Gastrocnemius medialis (tissue), 4 donors: ENCODE results near the gene SPTBN2. TPM values are rescaled to one million over a fixed set of nuclear protein-coding genes. Genes with fewer than 3 reads are reported as not detected.

Experiments used
- ATAC-seq, 2 donors: fragments of 150-250 bp; one replicate each; pipeline ENCODE4 v1.9.1; 2016
- DNase-seq, 2 donors: peaks; one replicate each; pipeline ENCODE4 v3.0.0-alpha.2; 2019
- H3K27ac ChIP-seq, 4 donors: fragments of 200-600 bp; sonication (generic); 1 replicate in 1 of 4; 2 replicates in 3 of 4; pipeline ENCODE4 v1.5.1; 2016 to 2018; ENCODE audit warnings: mild to moderate bottlenecking in 2 of 4, moderate library complexity in 1 of 4
- H3K27me3 ChIP-seq, 3 donors: fragments of 200-600 bp; sonication (generic) in 2 of 3; 1 replicate in 1 of 3; 2 replicates in 2 of 3; pipeline versions ENCODE4 v1.5.1 to v1.6.0; 2016 to 2019; ENCODE audit warnings: mild to moderate bottlenecking in 1 of 3, moderate library complexity in 1 of 3
- H3K36me3 ChIP-seq, 2 donors: fragments of 200-600 bp; sonication (generic) in 1 of 2; one replicate each; pipeline ENCODE4 v1.5.1; 2017 to 2018
- H3K4me1 ChIP-seq, 2 donors: fragments of 200-600 bp; sonication (generic) in 1 of 2; one replicate each; pipeline ENCODE4 v1.5.1; 2016 to 2017; ENCODE audit warnings: mild to moderate bottlenecking in 2 of 2
- H3K4me3 ChIP-seq, 4 donors: fragments of 200-600 bp; sonication (generic) in 3 of 4; 1 replicate in 1 of 4; 2 replicates in 3 of 4; pipeline ENCODE4 v1.5.1; 2016 to 2019; ENCODE audit warnings: mild to moderate bottlenecking in 2 of 4
- H3K9me3 ChIP-seq, 3 donors: fragments of 200-600 bp; sonication (generic) in 2 of 3; 1 replicate in 1 of 3; 2 replicates in 2 of 3; pipeline ENCODE4 v1.5.1; 2016 to 2019
- POLR2A ChIP-seq, 2 donors: fragments of 450-650 bp; IDR thresholded peaks; one replicate each; pipeline ENCODE4 v1.6.1; 2017; ENCODE audit warnings: antibody characterized with exemption in 2 of 2, mild to moderate bottlenecking in 2 of 2, moderate library complexity in 2 of 2
- in situ Hi-C, 4 donors: fragments of 200-750 bp; cut with MboI; loops; one replicate each; pipeline versions ENCODE4 v1.15.0 to v1.8.0; 2017; ENCODE audit warnings: low sequenced_read_pairs in 4 of 4
- intact Hi-C: fragments of 100-400 bp; cut with DNase I; formaldehyde crosslinking; loops from one replicate; pipeline ENCODE4 v1.15.1; 2023; ENCODE audit warnings: low total_unique reads
- total RNA-seq, 4 donors: library from RNA; depleted of rRNA; stranded (reverse); fragments of >200 nt; gene quantifications; one replicate each; pipeline versions ENCODE4 v1.1.0 to v1.2.3, GENCODE V29; 2016
- TF ChIP-seq, protein P1 (sequence below), 5 experiments: fragments of 450-650 bp in 3 of 5; fragments of 200-600 bp in 2 of 5; sonication (generic) in 2 of 5; IDR thresholded peaks in 4 of 5; conservative IDR thresholded peaks in 1 of 5; 1 replicate in 4 of 5; 2 replicates in 1 of 5; pipeline ENCODE4 v1.5.1; 2016 to 2019; ENCODE audit warnings: antibody characterized with exemption in 5 of 5, mild to moderate bottlenecking in 3 of 5, moderate library complexity in 3 of 5

The SPTBN2 gene
- total RNA-seq, 4 donors from 2014 or later: 0.40 to 1.5 (median 1.0) TPM

DNA sequence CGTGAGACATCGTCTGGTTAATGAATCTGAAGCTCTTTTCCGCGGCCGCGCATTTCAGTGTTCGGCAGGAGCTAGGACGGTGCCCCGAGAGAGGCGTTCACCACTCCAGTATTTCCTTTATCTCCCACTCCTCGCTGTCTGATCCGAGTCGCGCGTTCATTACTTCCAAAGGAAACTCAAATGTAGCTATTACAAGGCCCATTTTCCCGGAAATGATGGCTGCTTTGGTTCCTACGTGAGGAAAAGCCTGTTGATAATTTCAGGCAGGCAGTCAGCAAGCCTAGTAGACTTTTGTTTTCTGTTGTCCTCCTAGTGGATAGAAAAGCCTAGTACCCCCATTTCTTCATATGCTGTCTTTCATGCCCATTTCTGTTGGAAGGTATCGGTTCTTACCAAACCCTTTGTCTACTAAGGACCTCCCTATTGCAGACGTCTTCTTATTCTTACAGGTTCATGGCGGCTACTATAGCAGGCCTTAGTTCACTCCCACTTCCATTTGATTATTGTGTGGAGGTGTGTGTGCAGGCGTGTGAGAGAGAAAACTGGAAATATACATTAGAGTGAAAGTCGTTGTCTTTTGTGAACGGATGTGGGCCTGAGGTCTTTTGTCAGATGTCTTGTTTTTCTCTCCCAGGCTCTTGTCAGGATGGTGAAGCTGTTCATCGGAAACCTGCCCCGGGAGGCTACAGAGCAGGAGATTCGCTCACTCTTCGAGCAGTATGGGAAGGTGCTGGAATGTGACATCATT, 89.8 kb downstream of the SPTBN2 start:
- ATAC-seq (peak in 1 of 2 donors; percentile 7), DNase-seq (no peak)
- H3K27me3 ChIP-seq: no peaks in the 10 kb centered on the region
- peaks cover 0 to 18% of the 10 kb centered on the region in 2 donors for H3K36me3 ChIP-seq
- in situ Hi-C loops (no loop called here), intact Hi-C loops (loop anchor here (5.0 kb wide), 1 partner anchor 172 kb away; the partner anchor contains the start of gene PELI3)
- H3K27ac ChIP-seq: peak overlapping the region; percentile 90 to 94 (median 92)
- H3K4me1 ChIP-seq: peaks cover 57 to 64% of the 10 kb centered on the region in 2 donors
- no peak for TF ChIP-seq POLR2A (IDR thresholded peaks at IDR 0.05)
- TF ChIP-seq, protein P1, sequence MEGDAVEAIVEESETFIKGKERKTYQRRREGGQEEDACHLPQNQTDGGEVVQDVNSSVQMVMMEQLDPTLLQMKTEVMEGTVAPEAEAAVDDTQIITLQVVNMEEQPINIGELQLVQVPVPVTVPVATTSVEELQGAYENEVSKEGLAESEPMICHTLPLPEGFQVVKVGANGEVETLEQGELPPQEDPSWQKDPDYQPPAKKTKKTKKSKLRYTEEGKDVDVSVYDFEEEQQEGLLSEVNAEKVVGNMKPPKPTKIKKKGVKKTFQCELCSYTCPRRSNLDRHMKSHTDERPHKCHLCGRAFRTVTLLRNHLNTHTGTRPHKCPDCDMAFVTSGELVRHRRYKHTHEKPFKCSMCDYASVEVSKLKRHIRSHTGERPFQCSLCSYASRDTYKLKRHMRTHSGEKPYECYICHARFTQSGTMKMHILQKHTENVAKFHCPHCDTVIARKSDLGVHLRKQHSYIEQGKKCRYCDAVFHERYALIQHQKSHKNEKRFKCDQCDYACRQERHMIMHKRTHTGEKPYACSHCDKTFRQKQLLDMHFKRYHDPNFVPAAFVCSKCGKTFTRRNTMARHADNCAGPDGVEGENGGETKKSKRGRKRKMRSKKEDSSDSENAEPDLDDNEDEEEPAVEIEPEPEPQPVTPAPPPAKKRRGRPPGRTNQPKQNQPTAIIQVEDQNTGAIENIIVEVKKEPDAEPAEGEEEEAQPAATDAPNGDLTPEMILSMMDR (IDR thresholded peaks at IDR 0.05 in 4 of 5, conservative IDR thresholded peaks at IDR 0.05 in 1 of 5): no peak
- H3K4me3 ChIP-seq: peak overlapping the region; percentile 73 to 90 (median 84)
- H3K9me3 ChIP-seq: no peaks in the 10 kb centered on the region

DNA sequence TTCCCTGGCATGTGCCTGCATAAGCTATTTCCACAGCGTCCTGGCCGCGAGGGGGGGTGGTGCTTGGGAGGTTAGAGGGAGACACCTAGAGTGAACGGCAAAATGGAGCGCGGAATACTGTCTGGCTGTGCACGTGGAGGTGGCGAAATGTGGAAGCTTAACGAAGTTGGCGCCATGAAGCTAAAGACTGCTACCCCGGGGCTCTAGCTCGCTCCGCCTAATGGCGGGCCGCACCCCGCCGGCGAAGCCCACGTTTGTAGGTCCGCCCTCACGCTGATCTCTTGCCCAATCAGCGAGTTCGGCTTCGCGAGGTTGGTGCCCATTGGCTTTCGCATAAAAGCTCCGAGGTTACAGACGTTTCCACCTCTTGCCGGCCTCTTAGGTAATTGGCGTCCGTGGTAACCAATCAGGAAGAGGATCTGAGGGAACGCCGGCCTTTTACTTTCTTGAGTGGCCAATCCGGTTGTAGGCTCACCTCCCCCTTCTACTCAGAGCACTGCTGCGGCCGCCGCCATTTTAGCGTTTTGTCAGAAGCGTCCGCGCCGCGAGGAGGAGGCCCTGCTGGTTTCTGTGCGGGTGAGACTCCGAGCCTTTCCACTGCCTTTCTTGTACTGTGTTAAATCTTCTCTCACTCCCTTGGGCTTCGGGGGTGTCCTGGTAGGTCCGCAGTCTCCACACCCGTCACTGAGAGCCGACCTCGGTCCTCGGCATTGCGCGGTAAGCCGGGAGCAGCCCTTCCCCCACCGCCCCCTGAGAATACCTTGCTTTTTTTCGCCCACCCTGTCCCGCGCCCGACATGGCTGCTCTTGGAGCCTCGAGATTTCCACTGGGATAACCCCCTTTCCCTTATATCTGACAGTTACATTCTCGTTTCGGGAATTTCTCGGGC, 90.6 kb downstream of the SPTBN2 start, which contains the start of gene RBM4:
Gene RBM4 (plus strand): TSS at position 527 of the 889 bp plus-strand sequence. CDS start 1,009 bp downstream, outside the sequence.
- H3K4me3 ChIP-seq: peak within 1 kb of the TSS; percentile 73 to 90 (median 84)
- ATAC-seq: peak; percentile 99
- in situ Hi-C loops (no loop called here), intact Hi-C loops (loop anchor here (1.0 to 5.0 kb wide), 3 partner anchors 22 to 171 kb away; partner anchors contain the start of genes PELI3, RBM14 and RBM4B)
- peak; percentile 92 to 95 for TF ChIP-seq POLR2A (IDR thresholded peaks at IDR 0.05)
- TF ChIP-seq, protein P1 (IDR thresholded peaks at IDR 0.05 in 4 of 5, conservative IDR thresholded peaks at IDR 0.05 in 1 of 5): peak in 2 of 5 experiments; percentile 13 to 28
- no peaks in the 10 kb centered on the region for H3K9me3 ChIP-seq
- DNase-seq: peak; percentile 100
- H3K27ac ChIP-seq: peak within 1 kb of the TSS; percentile 90 to 94 (median 92)
- H3K36me3 ChIP-seq: peaks cover 0 to 10% of the 10 kb centered on the region in 2 donors
- H3K27me3 ChIP-seq: no peaks in the 10 kb centered on the region
- H3K4me1 ChIP-seq: peaks cover 49 to 56% of the 10 kb centered on the region in 2 donors

- intact Hi-C loops (loop anchor here (1.0 to 5.0 kb wide), 3 partner anchors 21 to 170 kb away; partner anchors contain the start of genes PELI3, RBM14 and RBM4B), in situ Hi-C loops (no loop called here)
- peaks cover 41 to 49% of the 10 kb centered on the region in 2 donors for H3K4me1 ChIP-seq
- ATAC-seq (peak; percentile 17 to 19), DNase-seq (no peak)
- peak overlapping the region; percentile 72 to 90 (median 84) for H3K4me3 ChIP-seq
- no peak for TF ChIP-seq POLR2A (IDR thresholded peaks at IDR 0.05)
- TF ChIP-seq, protein P1 (IDR thresholded peaks at IDR 0.05 in 4 of 5, conservative IDR thresholded peaks at IDR 0.05 in 1 of 5): no peak
- peaks cover 0 to 8% of the 10 kb centered on the region in 2 donors for H3K36me3 ChIP-seq
- H3K27me3 ChIP-seq: no peaks in the 10 kb centered on the region
- no peaks in the 10 kb centered on the region for H3K9me3 ChIP-seq
- peak overlapping the region; percentile 90 to 94 (median 92) for H3K27ac ChIP-seq
These were observed 91.3 kb downstream of the SPTBN2 start for GRCh38 chr11:66637557-66638176.

- in situ Hi-C loops: no loop called here
- Histone ChIP-seq H3K27me3 (no peaks in the 10 kb centered on the region), H3K4me1 (peaks cover 32 to 40% of the 10 kb centered on the region in 2 donors), H3K9me3 (no peaks in the 10 kb centered on the region), H3K27ac (peak overlapping the region; percentile 22 to 94 (median 92)), H3K36me3 (peaks cover 0 to 8% of the 10 kb centered on the region in 2 donors), H3K4me3 (no peak overlapping the region)
- ATAC-seq (no peak), DNase-seq (no peak)
- TF ChIP-seq, protein P1 (IDR thresholded peaks at IDR 0.05 in 4 of 5, conservative IDR thresholded peaks at IDR 0.05 in 1 of 5): no peak
- TF ChIP-seq POLR2A (IDR thresholded peaks at IDR 0.05): no peak
- intact Hi-C loops: loop anchor here (5.0 kb wide), 1 partner anchor 169 kb away; the partner anchor contains the start of gene PELI3
These were observed 92.6 kb downstream of the SPTBN2 start for GRCh38 chr11:66636411-66636810.
